ENCODE data around the gene GPRIN1.

DNA sequence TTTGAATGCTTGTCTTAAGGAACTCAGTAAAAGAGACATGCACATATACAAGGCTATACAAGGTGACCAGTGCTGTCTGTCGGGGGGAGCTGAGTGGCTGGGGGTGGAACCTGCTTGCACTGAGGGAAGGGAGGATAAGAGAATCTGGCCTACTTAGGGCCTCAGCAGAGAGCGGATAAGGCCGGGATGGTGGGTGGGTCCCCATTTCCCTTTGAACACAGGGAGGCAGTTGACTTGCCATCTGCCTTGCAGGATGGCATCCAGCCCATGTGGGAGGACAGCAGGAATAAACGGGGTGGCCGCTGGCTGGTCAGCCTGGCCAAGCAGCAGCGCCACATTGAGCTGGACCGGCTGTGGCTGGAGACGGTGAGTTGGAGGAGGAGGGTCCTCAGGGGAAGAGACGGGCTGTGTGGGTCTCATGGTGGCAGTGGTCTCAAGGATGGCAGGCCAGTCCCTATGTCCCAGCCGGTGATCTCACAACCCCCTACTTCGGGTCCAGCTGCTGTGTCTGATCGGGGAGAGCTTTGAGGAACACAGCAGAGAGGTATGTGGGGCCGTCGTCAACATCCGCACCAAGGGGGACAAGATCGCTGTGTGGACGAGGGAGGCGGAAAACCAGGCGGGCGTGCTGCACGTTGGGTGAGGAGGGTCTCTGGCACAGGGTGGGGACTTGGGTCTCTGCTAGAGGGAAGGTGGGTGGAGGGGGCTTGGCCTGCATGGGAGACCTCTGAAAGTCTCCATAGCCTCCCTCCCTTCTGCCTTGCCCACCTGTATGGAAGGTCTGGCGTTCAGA is 35.1 kb upstream of the GPRIN1 start:
- TF ChIP-seq, protein P1, sequence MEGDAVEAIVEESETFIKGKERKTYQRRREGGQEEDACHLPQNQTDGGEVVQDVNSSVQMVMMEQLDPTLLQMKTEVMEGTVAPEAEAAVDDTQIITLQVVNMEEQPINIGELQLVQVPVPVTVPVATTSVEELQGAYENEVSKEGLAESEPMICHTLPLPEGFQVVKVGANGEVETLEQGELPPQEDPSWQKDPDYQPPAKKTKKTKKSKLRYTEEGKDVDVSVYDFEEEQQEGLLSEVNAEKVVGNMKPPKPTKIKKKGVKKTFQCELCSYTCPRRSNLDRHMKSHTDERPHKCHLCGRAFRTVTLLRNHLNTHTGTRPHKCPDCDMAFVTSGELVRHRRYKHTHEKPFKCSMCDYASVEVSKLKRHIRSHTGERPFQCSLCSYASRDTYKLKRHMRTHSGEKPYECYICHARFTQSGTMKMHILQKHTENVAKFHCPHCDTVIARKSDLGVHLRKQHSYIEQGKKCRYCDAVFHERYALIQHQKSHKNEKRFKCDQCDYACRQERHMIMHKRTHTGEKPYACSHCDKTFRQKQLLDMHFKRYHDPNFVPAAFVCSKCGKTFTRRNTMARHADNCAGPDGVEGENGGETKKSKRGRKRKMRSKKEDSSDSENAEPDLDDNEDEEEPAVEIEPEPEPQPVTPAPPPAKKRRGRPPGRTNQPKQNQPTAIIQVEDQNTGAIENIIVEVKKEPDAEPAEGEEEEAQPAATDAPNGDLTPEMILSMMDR (IDR thresholded peaks at IDR 0.05) = no peak
- no peak for TF ChIP-seq POLR2A (IDR thresholded peaks at IDR 0.05)
- no peak for TF ChIP-seq POLR2AphosphoS5 (IDR thresholded peaks at IDR 0.05)
